Testis (tissue), 2 donors: ENCODE results near the gene HIPK2.

Source experiments
- POLR2A ChIP-seq: fragments of 450-650 bp; IDR thresholded peaks from one replicate; pipeline ENCODE4 v1.6.1; 2017; ENCODE audit warnings: antibody characterized with exemption, mild to moderate bottlenecking, moderate library complexity
- TF ChIP-seq, protein P1 (sequence below), 3 experiments: fragments of 450-650 bp in 2 of 3; fragments of 200-600 bp in 1 of 3; sonication (generic) in 1 of 3; IDR thresholded peaks; one replicate each; pipeline ENCODE4 v1.5.1; 2016 to 2019; ENCODE audit warnings: antibody characterized with exemption in 3 of 3, mild to moderate bottlenecking in 2 of 3, moderate library complexity in 1 of 3

DNA sequence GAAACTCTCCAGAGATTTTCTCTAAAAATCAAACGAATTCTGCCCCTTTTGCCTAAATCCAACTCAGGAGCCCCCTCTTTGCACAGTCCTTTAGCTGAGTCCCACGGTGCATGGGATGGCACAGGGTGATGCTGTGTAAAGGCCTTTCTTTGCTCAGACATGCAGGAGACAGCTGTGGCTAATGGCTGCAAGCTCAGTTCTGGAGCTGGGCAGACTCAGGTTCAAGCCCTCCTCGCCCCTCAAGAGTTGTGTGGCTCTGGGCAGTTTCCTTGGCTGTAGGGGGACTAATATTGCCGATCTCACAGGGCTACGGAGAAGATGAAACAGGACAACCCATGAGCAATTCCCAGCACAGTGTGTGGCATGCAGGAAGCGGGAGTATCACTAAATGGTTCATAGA lies 211.7 kb downstream of the HIPK2 start:
- TF ChIP-seq, protein P1, sequence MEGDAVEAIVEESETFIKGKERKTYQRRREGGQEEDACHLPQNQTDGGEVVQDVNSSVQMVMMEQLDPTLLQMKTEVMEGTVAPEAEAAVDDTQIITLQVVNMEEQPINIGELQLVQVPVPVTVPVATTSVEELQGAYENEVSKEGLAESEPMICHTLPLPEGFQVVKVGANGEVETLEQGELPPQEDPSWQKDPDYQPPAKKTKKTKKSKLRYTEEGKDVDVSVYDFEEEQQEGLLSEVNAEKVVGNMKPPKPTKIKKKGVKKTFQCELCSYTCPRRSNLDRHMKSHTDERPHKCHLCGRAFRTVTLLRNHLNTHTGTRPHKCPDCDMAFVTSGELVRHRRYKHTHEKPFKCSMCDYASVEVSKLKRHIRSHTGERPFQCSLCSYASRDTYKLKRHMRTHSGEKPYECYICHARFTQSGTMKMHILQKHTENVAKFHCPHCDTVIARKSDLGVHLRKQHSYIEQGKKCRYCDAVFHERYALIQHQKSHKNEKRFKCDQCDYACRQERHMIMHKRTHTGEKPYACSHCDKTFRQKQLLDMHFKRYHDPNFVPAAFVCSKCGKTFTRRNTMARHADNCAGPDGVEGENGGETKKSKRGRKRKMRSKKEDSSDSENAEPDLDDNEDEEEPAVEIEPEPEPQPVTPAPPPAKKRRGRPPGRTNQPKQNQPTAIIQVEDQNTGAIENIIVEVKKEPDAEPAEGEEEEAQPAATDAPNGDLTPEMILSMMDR (IDR thresholded peaks at IDR 0.05), result no peak
- TF ChIP-seq POLR2A, result no peak
